ENCODE measurements around the gene AFAP1.

DNA sequence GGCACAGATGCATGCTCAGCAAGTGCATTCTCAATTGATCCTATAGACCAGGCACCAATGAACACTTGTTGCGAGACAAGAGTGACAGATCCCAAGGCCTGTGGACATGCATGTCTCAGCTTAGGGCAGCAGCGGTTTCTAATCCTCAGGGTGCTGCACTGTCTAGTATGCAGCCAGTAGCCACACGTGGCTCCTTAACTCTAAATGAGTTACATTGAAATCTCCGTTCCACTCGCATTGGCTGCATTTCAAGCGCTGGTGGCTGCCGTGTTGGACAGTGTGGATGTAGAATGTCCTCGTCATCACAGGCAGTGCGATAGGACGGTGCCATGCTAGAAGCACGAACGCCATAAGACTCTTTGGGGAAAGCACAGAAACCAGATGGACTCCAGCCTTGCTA lies 24.0 kb upstream of the AFAP1 start:
- TF ChIP-seq EZH2phosphoT487 (IDR thresholded peaks at IDR 0.05; ENCODE audit: borderline replicate concordance, low read depth, low read length) (no peak), CTCF (conservative IDR thresholded peaks at IDR 0.05; ENCODE audit: low read length) (no peak)
